HG02678 (cell line): Measurements from ENCODE around the gene DBN1.

Source experiments
- ATAC-seq: cut with Tn5 transposase; IDR thresholded peaks from one replicate; pipeline ENCODE4 v1.9.1; 2021; ENCODE audit warnings: mild to moderate bottlenecking, moderate library complexity; ENCODE audit not compliant: unreplicated experiment

DBN1 gene

DNA sequence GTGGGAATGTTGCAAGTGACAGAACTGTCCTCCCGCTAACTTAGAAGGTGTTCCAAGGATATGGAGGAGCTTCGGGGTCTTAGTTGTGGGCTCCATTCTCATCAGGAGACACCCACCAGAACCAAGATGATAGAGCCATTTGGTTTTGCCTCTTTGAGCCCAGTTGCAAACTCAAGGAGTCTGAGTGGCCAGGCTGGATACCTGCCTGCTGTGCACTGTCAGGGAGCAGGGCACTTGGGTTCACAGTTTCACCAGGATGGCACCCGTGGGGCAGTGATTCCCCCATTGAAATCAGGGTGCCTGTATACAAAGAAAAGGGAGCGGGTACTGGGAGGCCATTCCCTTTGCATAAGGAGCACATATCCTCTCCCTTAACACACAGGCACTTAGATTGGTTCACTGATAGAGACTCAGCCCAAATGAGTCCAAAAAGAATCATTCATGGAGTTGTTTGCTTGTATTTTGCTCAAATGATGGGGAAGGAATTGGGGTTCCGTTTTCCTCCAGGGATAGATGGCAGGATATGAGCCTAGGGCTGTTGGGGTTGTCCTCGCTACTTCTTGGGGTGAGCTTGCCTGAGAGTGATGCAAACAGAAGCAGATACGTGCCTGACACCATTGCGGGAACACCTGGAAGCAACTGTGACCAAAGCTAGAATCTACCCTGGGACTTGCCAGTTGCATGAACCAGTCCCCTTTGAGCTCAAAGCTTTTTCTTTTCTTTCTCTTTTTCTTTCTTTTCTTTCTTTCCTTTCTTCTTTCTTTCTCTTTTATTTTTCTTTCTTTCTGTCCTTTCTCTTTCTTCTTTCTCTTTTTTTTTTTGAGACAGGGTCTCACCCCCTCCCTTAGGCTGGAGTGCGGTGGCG is 28.1 kb downstream of the DBN1 start:
- ATAC-seq, result no peak

DNA sequence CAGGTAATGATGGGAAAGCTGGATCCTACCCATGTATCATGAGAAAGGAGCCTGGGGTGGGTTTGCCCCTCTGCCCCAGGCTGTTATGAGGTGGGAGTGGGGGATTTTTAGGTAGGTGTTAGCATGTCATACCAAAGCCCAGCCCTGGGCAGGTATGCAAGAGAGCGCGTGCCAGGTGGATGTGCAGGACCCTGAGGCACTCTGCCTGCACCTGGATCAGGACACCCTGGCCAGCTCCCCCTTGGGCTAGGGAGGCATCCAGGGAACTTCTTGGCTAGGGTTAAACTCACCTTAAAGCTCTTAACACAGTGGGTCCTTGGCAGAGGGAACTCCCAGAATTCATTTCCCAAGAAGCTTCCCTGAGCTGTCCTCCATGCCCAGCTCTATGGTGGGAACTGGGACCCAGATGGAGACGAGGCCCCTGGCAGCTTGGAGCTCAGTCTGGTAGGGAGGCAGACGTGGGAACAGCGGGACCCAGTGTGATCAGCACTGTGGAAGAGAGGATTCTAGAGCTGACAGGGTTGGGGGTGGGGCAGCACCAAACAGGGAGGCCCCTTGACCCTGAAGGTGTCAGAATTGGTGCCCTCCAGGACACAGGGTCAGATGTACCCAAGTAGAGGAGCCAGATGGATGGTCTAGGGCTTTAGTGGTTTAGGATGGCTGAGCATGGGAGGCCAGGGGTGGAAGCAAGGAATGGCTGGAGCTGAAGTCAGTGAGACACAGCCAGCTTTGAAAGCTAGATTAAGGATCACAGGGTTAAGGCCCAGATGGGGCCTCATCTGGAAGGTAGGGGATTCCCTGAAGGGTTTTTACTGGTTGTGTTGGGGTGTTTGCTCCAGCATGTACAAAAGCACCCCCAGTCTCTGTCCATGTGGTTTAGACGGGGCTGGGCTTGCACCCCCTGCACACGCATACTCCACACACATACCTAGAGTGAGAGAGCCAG is 29.1 kb downstream of the DBN1 start:
- no peak for ATAC-seq

DNA sequence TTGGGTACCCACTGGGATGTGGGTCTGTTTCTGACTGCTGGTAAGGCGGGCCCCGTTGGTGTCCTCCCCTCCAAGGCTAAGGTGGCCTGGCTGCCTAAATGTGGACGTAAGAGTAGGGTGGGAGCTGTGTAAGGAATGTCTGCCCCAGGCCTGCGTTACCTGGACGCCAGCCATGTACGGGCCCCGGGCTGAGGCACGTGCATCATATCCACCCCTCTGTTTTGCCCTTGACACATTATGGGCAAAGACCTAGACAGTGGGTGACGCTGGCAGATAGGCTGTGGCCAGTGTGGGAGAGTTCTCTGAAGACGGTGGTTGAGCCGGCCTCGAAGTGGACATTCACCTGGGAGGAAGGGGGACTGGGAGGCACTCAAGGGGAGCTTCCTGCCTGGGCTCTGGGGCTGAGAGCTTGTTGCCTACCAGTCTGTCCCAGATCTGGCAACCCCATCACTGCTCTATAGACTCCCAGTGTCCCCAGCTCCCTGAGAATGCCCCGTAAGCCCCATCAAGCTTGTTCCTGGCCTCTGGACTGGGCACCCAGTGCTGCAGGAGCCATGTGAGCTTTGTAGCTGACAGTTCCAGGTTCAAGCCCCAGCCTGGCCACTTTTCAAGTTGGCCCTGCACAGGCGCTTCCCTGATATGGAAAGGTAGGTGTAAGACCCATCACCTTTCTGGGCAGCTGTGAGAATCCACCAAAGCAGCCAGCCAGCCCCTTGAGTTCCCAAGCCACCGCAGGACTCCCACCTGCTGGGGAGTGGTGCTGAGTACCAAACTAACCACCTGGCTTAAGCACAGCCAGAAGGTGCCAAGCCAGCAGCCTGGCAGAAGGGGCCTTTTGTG is 30.1 kb downstream of the DBN1 start:
- ATAC-seq, result no peak

DNA sequence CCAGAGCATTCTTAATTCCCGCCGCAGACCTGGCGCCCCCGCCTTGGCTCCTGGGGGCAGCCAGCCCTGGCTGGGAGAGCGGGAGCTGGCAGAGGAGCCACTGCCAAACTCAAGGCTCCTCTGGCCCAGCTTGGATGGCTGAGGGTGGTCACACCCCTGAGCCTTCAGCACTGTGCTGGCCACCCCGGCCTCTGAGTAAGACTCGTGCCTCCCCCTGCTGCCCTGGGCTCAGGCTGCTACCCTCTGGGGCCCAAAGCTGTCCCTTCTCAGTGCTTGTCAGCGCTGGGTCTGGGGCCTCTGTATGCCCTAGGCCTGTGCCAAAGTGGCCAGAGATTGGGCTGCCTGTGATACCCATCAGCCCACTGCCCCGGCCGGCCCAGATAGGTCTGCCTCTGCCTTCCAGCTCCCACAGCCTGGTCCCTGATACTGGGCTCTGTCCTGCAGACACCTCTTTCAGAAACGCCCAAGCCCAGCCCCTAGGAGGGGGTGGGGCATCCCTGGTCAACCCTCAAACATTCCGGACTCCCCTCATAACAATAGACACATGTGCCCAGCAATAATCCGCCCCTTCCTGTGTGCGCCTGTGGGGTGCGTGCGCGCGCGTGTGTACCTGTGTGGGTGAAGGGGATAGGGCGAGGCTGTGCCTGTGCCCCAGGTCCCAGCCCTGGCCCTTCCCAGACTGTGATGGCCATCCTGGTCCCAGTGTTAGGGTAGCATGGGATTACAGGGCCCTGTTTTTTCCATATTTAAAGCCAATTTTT is 31.2 kb downstream of the DBN1 start:
- ATAC-seq, result no peak

DNA sequence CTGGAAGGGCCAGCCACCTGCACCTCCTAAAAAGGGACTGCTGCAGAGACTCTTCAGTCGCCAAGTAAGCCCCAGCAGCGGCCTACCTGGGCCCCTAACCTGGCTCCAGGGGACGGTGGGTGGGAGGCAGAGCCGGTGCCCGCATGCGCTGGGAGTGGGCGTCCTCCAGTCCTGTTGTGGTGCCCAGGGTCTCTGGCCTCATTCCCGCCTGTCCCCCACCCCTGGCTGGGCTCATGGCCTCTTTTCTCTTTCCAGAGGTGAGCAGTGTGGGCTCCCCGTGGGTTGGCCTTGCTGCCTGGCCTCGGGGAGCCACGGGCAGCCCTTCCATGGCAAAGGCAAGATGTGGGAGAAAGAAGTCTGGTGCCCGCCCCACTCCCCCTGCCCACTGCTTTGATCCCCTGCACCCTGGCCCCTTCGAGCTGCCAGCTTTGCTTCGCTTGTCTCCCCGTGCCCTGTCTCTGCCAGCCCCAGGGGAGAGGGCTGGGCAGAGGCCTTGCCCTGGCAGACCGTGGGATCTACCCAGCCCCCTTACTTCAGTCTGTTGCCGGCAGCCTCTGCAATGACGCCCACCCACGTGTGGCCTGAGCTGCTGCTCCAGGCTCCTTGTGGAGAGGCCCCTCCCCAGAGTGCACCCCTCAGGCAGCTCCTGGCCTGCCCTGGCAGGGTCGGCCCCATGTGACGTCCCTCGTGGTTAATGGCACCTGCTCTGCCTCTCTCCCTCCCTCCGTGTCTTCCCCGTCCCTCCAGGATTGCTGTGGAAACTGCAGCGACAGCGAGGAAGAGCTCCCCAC is 32.2 kb downstream of the DBN1 start:
- ATAC-seq, result no peak

DNA sequence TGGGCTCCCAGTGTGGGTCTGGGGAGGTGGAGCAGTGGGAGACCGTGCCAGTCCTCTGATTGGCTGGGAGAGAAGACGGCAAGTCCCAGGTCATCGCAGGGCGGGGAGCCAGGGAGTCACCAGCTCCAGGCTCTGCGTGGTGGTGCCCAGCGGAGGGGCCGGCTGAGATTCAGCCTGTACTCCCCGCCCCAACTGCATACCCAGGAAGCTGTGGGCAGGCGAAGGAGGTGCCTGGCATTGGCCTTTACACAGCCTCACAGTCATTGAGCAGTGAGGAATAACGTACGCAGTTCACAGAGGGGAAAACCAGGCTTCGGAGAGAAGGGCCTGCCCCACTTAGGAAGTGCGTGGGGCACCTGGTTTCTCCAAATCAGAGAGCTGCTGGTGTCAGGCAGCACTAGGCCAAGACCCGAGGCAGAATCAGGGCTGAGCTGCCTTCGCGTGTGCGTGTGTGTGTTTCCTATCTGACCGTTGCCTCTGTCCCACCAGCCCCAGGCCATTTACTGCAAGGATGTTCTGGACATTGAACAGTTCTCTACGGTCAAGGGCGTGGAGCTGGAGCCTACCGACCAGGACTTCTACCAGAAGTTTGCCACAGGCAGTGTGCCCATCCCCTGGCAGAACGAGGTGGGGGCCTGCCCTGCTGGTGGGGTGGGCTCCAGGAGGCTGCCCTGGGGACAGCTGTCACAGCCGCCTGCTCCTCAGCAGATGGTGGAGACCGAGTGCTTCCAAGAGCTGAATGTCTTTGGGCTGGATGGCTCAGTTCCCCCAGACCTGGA is 33.0 kb downstream of the DBN1 start:
- no peak for ATAC-seq

DNA sequence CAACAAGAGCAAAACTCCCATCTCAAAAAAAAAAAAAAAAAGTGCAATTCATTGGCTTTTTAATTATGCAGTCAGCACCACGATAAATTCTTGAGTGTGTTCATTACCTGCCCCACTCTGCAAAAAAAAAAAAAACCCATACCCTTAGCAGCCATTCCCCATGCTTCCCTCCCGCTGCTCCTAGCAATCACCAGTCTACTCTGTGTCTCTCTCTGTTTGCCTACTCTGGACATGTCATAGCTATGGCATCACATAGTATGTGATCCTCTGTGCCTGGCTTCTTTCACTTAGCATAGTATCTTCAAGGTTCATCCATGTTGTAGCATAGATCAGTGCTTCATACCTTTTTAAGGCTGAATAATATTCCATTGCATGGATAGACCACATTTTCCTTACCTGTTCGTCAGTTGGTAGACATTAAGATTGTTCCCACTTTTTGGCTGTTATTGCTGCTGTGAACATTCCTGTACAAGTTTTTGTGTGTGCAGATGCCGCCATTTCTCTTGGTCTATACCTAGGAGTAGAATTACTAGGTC is 33.8 kb downstream of the DBN1 start:
- ATAC-seq, result no peak

DNA sequence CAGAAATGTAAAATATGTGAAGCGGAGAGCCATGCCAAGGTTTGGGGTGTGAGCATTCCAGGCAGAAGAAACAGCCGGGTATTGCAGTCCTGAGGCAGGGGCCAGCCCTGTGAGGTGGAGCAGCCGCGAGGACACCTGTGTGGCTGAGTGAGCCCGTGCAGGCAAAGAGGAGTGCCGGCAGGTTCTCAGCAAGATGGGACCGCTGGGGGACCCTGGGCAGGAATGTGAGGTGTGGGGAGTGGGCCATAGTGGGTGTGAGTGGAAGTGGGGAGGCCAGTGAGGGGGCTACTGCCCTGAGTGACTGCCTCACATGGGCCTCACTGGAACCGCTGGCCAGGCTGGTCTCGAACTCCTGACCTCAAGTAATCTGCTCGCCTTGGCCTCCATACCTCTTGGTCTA is 35.0 kb downstream of the DBN1 start:
- ATAC-seq, result no peak

DNA sequence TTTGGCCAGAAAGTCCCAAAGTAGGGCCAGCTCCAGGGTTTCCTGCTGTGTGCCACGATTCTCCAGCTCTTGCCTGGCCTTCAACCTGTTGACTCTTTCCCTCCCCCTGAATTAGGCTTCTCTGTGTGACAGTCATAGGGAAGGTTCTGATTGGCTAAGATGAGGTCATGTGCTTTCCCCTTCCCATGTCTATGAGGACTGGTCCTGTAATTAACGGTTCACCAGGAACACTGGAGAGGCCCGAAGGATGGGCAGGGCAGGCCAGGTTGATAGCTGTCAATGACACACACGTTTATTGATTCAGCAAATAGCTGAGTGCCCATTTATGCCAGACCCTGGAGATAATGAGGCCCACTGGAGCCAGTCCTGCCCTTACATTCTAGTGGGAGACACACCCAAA is 35.8 kb downstream of the DBN1 start:
- ATAC-seq, result no peak

DNA sequence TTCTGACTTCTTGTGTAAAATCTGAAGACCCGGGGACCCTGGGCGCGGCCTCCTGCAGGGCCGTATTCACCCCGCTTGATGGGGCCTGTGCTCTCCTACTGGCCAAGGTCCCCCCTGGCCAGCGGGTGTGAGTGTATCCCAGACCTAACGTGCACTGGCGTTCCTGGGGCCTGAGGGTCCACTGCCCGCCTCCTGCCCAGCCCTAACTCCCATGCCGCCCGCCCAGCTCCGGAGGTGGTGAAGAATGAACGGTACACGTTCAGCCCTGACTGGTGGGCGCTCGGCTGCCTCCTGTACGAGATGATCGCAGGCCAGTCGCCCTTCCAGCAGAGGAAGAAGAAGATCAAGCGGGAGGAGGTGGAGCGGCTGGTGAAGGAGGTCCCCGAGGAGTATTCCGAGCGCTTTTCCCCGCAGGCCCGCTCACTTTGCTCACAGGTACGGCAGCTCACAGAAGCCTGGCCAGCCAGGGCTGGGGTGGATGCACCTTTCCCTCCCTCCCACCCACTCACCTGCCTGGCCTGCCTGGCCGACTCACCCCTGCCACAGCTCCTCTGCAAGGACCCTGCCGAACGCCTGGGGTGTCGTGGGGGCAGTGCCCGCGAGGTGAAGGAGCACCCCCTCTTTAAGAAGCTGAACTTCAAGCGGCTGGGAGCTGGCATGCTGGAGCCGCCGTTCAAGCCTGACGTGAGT is 37.4 kb downstream of the DBN1 start:
- no peak for ATAC-seq

DNA sequence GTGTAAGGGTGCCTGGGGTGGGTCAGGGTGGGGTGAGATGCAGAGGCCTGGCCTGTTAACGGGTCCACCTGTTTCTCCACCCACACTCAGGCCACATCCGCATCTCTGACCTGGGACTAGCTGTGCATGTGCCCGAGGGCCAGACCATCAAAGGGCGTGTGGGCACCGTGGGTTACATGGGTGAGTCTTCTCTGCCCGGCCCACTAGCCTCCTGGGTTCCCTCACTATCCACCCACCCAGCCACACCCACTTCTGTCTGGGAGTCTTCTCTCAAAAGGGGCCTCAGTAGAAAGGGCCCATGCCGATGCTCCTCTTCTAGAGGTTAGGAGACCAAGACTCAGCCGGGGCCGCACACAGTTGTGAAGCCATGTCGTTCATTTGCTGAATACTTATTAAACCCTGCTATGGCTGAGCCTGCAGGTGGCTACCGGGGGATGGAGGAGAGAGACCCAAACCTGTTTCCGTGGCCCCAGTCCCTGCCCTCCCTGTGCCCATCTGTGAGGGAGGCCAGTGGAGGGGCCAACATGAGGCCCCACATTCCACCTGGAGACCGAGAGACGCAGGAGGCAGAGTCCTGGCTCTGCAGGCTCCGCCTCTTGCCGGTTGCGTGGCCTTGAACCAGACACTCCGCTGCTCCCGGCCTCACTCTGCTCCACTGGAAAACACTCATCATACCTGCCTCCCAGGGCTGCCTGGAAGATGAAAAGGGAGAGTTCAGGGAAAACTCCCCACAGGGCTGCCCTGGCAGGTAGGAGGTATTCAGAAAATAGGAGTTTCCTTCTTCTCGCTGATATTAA is 38.3 kb downstream of the DBN1 start:
- no peak for ATAC-seq

DNA sequence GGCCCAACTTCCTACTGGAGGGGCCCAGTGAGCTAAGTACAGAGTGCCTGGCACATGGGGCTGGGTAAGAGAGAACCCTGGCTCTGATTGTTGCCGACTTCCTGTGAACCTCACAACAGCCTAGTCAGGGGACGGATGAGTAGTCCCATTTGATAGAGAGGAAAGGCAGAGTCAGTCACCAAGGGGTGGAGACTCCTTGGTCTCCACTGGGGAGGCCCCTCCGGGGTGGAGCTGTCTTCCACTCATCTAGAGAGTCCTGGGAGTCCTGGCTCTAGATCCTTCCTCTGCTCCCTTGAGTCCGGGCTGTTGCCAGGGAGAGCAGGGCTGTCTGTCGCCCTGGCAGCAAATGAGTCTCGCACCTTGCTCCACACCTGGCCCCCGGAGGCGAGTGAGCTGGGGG is 39.0 kb downstream of the DBN1 start:
- no peak for ATAC-seq

DNA sequence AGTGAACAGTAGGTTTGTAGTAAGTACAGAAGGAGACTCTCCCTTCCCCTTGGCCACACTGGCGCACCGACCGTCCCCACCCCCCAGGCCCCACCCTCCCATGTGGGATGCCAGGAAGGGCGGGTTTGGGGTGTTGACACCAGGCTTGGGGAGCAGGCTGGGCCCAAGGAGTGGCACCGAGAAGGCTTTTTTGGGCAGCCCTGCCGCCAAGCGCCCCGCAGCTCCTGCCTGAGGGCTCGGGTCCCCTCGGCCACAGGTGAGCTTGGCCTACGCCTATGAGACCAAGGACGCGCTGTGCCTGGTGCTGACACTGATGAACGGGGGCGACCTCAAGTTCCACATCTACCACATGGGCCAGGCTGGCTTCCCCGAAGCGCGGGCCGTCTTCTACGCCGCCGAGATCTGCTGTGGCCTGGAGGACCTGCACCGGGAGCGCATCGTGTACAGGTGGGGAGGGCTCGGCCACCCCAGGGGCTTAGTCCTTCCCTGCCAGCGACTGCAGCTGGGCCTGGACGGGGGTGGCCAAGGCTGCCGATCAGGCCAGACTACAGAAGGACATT is 39.7 kb downstream of the DBN1 start:
- ATAC-seq, result no peak

DNA sequence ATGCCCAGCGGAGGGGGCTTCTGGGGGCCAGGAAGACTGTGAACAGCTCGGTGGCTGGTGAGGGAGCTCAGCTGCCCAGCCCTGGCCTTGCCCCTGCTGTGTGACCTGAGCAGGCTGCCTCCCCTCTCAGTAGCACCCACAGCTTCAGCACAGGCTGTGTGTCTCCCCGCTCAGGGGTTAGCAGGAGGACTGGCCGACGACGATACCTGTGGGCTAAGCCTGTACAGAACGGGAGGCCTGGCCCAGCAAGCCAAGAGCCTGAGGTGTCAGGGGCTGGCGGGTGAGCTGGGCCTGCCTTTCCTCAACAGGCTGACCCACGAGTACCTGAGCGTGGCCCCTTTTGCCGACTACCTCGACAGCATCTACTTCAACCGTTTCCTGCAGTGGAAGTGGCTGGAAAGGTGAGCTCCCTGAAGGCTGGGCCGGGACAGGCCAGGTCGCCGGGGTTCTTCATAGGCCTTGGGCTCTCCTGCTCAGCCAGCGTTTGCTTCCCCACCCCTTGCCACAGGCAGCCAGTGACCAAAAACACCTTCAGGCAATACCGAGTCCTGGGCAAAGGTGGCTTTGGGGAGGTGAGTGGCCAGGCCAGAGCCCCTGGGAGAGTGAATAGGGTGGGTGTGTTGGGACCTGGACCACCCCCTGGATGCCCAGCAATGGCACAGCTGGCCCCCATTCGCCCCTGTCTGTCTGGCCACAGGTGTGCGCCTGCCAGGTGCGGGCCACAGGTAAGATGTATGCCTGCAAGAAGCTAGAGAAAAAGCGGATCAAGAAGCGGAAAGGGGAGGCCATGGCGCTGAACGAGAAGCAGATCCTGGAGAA is 40.4 kb downstream of the DBN1 start:
- ATAC-seq, result no peak

DNA sequence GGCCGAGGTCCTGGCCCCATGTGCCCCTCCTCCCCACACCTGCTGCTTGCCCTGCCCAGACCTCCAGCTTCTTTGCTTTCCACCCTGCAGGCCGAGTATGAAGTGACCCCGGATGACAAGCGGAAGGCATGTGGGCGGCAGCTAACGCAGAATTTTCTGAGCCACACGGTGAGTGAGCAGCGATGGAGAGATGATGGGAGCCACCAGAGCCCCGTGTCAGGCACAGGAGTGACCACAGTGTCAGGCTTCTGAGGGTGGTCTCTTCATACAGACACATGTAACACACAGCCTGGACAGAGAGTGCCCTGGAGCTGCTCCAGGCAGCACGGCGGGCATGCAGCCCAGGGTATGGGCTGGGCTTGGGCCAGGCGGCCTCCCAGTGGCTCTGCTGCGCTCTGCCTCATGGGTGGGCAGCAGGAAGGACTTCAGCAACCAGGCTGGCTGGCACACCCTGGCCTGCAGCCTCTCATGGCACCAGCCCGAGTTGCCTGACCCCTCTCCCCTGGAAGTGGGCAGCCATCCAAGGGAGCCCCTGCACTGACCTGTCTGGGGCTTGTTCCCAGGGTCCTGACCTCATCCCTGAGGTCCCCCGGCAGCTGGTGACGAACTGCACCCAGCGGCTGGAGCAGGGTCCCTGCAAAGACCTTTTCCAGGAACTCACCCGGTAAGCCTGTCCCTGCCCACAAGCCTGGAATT is 41.1 kb downstream of the DBN1 start:
- no peak for ATAC-seq
